ENCODE data around the gene PACSIN2.
A peak's percentile ranks its signal among the peaks of the same experiment; 100 is the strongest.
"Not testable (repeated sequence)": the region's sequence is repeated elsewhere in the genome, so short reads cannot be mapped to it uniquely, and the experiment has no call there.

The PACSIN2 gene, protein sequence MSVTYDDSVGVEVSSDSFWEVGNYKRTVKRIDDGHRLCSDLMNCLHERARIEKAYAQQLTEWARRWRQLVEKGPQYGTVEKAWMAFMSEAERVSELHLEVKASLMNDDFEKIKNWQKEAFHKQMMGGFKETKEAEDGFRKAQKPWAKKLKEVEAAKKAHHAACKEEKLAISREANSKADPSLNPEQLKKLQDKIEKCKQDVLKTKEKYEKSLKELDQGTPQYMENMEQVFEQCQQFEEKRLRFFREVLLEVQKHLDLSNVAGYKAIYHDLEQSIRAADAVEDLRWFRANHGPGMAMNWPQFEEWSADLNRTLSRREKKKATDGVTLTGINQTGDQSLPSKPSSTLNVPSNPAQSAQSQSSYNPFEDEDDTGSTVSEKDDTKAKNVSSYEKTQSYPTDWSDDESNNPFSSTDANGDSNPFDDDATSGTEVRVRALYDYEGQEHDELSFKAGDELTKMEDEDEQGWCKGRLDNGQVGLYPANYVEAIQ

DNA sequence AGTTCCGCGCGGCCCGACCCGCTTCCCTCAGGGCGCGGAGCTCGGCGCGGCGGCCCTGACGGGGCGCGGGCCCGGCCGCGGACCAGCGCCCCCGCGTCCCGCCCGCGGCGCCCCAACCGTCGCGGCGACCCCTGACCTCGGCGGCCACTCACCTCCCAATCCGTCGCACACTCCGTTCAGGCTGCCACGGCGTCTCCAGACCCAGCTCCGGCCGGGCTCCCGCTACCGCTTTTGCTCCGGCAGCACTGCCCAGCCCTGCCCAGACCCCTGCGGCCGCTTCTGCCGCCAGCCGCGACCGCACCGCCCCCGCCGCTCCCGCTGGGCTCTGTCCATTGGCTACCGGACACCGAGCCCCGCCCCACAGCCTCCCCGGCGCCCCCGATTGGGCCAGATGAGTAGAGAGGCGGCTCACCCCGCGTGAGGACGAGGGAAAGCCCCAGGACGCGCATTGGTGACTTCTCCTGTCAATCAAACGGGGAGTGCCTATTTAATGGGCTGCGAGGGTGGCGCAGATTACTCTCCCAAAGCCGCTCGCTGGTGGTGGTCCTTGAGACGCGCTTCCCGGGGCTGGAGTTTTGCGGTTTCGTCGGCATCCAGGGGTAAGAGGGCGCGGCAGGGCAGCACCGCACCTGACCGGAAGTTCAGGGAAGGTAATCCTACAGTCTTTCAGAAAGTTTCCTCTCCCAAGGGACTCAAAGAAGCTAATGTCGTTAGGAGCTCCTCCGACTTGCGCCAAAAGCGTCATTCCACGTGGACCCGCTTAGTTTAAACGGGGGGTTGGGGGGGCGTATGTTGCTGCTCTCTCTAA lies at the start of gene PACSIN2:
Gene PACSIN2 (minus strand): TSS at position 281 of the 808 bp plus-strand sequence. CDS start 103,069 bp downstream, outside the sequence.
- DNase-seq, result peak; percentile 98
- in situ Hi-C loops (cut with MboI; ENCODE audit: low pct_unique_long_range_greater_than_20kb, low sequenced_read_pairs), result no loop called here

DNA sequence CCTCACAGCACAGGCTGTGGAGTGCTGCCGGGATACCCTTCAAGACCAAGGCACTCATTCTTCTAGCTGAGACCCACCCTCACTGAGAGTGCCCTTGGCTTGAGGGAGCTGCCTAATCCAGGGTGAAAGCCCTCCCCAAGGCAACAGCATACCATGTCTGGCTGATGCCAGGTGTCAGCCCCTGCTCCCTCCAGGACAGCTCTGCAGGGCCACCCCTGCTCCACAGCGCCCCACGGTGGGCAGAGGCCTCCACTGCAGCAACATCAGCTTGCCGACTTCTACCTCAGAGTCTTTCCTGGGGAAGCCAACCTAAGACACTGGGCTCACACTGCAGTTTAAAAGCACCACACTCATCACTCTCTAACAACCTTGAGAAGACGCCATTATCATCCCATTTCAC lies 45.2 kb upstream of the PACSIN2 start:
- in situ Hi-C loops (cut with MboI; ENCODE audit: low pct_unique_long_range_greater_than_20kb, low sequenced_read_pairs), result no loop called here
- peak; percentile 63 for DNase-seq

DNA sequence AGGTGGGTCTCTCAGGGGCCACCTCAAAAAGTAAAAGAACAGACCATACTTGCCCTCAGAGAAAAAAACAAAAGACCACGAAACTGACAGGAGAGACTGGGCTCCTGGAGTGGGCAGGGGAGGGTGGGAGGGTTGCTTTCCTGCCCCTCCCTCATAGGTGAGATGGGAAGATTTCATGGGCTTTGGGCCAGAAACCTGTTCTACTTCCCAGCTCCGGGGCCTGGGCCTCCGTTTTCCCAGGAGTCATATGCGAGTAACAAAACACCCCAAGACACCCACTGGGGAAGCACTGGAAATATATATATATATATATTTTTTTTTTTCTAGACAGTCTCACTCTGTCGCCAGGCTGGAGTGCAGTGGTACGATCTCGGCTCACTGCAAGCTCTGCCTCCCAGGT lies 42.7 kb upstream of the PACSIN2 start:
- in situ Hi-C loops (cut with MboI; ENCODE audit: low pct_unique_long_range_greater_than_20kb, low sequenced_read_pairs), result no loop called here
- no peak for DNase-seq

DNA sequence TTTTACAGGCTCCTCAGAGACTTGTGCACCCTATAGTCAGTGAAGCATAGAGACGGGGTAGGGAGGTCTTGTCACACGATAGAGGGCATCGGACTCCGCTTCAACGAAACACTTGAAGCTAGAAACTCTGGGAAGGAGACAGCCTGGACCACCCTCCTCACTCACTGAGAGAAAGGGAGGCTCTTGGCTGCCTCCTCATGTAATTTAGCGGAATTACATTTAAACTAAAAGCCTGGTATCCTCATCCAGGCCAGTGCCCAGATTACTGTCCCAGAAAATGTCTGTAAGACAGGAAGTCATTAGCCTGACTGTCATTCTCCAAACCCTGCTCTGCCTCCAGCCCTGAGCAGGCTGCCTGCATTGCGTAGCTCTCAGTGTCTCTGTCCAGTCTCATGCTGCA lies 38.2 kb upstream of the PACSIN2 start:
- DNase-seq, result peak; percentile 51
- in situ Hi-C loops (cut with MboI; ENCODE audit: low pct_unique_long_range_greater_than_20kb, low sequenced_read_pairs), result no loop called here

DNA sequence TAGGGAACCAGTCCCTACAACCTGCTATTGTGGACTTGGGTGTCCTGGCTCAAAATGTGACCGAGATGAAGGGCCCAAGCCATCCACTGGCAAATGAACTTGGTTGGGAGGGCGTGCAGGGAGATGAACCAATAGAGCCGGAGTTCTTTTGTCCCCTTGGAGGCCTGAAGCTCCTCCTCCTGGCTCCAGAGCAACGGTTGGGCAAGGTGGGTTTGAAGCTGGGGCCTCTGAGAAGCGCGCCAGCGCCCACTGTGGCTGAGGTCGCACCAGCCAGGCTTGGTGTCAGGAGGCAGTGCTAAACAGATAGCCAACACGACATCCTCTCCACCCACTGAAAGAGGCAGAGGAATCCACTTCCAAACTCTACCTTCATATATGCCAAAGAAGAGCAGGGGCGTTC lies 36.0 kb upstream of the PACSIN2 start:
- in situ Hi-C loops (cut with MboI; ENCODE audit: low pct_unique_long_range_greater_than_20kb, low sequenced_read_pairs), result no loop called here
- no peak for DNase-seq

DNA sequence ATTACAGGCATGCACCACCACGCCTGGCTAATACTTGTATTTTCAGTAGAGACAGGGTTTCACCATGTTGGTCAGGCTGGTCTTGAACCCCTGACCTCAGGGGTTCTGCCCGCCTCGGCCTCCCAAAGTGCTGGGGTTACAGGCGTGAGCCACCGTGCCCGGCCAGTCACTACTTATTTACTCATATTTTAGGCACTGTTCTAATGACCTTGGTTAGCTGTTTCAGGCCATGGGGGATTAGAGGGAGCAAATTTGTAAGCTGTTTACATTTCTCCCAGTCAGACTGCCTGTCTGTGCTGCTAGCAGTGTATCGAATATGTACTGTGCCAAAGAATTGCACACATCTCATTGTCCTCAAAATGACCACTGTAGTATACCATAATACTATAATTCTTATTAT lies 32.7 kb upstream of the PACSIN2 start:
- in situ Hi-C loops (cut with MboI; ENCODE audit: low pct_unique_long_range_greater_than_20kb, low sequenced_read_pairs), result no loop called here

DNA sequence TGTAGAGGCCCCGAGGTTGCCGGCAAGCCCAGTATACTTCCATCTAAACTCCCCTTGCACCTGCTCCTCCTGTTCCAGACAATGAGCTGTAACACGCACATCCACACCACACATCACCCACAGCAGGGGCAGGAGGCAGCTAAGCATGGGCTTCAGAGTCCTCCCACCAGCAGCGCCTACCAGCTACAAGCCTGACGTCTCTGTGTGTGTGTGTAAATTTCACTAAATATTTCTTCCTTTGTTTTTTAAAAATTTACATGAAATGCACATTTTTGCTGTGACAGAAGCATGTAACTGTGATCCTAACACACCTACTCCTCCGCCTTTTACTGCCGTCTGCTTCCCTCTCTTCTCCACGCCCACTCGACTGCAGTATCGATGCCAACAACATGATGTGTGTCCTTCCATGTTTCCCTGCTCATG lies 29.4 kb upstream of the PACSIN2 start:
- in situ Hi-C loops (cut with MboI; ENCODE audit: low pct_unique_long_range_greater_than_20kb, low sequenced_read_pairs), result no loop called here
- no peak for DNase-seq

More for the DNA sequence above, 32.7 kb upstream of the PACSIN2 start:
- DNase-seq, result no peak

DNA sequence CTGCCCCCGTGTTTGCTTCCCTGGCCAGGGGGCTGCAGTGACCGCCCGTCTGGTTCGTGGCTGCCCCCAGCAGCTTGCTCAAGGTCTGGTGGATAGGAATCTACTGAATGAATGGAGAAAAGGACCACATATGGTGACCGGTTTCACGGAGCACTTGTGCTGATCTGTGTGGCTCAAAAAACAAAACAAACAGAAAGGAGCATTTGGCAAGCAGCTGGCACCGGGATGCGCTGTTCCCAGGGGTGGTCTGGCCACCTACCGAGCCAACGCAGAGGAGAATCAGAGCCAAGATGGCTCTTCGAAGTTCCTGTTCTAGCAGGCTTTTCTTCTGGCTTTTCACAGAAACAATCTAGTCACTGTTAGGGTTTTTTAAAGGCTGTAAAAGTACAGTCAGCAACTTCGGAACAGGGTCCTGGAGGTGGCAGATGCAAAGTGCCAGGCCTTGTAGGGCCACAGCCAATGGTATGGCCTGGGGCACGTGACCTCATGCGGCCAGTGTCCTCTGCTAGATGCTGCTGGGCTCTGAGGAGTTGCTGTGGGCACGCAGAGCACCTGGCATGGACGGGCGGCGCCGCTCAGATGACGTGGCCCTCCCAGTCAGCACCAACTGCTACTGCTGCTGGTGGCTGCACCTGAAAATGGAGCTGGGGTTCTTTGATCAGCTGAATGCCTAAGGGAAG lies 27.3 kb upstream of the PACSIN2 start:
- in situ Hi-C loops (cut with MboI; ENCODE audit: low pct_unique_long_range_greater_than_20kb, low sequenced_read_pairs), result no loop called here
- DNase-seq, result no peak

DNA sequence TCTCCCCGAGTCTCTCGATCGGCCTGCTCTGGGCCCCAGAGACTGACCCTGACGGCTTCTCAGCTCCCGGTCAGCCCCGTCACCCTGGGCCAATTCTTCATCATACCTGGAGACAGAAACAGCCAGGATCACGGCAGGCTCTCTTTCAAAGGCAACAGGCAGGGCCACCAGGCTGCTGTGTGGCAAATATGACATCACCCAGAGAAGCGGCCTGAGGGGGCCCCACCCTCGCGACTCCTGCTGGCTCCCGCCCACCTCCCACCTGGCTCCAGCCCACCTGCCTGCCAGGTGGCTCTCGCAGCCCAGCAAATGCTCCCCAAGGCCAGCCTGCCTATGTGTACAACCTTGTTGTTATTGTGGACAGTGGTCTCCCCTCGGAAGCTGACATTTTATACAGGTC lies 24.9 kb upstream of the PACSIN2 start:
- no peak for DNase-seq
- in situ Hi-C loops (cut with MboI; ENCODE audit: low pct_unique_long_range_greater_than_20kb, low sequenced_read_pairs), result no loop called here

DNA sequence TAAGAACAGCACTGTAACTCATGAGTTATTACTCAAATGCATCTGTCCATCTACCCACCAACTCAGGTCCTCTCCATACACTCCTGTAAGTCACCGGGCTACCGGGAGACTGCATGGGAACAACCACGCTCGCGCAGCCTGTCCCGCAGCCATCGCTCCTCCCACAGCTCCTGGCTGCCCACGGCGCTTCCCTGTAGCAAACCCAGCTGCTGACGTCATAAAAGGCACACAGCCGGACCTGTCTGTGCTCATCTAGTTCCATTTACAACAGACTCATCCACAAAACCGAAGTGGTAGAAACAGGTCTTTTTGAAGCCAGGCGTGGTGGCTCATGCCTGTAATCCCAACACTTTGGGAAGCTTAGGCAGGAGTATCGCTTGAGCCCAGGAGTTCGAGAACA lies 23.4 kb upstream of the PACSIN2 start:
- DNase-seq, result no peak
- in situ Hi-C loops (cut with MboI; ENCODE audit: low pct_unique_long_range_greater_than_20kb, low sequenced_read_pairs), result no loop called here

DNA sequence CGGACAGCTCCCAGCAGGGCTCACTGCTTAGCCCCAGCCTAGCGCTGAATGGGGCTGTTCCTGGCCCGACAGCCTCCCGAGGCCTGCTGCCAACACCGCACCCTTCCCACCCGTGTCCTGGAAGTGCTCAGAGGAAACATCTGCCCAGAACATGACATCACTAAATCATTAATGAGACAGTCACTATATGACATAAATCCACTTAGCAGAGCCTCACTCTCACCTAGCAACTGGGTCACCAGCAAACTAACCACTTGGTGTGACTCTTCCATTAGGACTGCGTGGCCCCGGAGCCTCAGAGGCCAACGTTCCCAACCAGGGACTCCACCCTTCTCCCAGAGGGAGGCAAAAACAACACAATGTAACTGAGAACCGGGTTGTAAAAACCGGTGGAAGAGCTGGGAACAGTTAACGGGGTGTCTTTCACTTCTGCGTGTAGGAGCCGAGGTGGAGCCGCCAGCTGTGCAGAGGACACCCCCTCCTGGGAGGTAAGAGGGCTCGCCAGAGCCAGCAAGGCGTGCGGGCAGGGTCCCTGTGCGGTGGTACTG lies 21.4 kb upstream of the PACSIN2 start:
- in situ Hi-C loops (cut with MboI; ENCODE audit: low pct_unique_long_range_greater_than_20kb, low sequenced_read_pairs), result no loop called here
- DNase-seq, result no peak

DNA sequence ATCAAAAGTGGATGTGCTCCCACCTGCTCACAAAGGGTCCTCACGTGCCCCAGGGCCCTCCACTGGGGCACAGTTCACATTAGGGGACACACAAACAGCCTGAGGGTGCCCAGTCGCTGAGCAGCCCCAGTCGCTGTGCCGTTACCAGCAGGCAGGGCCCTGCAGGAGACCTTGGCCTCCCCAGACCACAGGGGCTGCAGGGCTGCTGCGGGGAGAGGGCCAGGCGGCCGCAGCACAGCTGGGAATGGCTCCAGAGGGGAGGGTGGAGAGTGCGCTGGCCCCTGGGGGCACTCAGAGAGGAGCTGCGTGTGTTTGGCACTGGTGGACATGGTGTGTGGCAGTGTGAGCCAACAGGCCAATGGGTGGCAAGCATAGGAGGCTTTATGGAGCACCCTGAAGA lies 20.3 kb upstream of the PACSIN2 start:
- in situ Hi-C loops (cut with MboI; ENCODE audit: low pct_unique_long_range_greater_than_20kb, low sequenced_read_pairs), result no loop called here

DNA sequence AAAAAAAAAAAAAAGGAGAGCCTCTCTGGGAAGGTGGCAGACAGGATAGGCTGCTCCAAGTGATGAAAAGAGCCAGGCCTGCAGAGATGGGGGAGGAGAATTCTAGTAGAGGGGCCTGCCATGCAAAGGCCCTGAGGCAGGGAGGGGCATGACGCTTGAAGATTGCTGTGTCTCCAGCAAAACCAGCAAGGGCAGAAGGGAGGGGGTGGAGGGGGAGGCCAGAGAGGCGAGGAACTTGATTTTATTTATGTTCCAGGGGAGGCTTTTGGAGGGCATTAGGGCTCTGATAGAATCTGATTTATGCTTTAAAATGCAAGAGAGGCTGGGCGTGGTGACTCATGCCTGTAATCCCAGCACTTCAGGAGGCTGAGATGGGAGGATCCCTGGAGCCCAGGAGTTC lies 16.7 kb upstream of the PACSIN2 start:
- in situ Hi-C loops (cut with MboI; ENCODE audit: low pct_unique_long_range_greater_than_20kb, low sequenced_read_pairs), result no loop called here

More for the DNA sequence above, 20.3 kb upstream of the PACSIN2 start:
- no peak for DNase-seq

DNA sequence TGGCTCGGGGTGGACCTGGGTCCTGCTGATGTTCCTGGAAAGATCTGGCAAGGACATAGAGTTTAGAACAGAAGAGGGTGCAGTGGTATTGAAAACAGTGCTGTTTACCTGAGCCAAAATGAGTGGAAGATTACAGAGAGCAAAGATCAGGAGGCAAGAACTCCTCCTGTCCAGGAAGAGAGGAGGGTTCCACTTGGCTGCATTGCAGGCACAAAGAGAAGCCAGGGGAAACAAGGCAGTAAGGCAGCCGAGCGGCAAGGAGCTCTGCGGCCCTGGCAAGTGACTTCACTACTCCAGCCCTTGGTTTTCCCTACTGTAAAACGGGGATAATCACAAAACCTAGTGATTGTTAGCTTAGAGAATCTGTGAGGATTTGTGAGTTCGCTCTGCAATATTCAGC lies 3.7 kb upstream of the PACSIN2 start:
- in situ Hi-C loops (cut with MboI; ENCODE audit: low pct_unique_long_range_greater_than_20kb, low sequenced_read_pairs), result no loop called here
- no peak for DNase-seq

More for the DNA sequence above, 16.7 kb upstream of the PACSIN2 start:
- DNase-seq, result no peak

DNA sequence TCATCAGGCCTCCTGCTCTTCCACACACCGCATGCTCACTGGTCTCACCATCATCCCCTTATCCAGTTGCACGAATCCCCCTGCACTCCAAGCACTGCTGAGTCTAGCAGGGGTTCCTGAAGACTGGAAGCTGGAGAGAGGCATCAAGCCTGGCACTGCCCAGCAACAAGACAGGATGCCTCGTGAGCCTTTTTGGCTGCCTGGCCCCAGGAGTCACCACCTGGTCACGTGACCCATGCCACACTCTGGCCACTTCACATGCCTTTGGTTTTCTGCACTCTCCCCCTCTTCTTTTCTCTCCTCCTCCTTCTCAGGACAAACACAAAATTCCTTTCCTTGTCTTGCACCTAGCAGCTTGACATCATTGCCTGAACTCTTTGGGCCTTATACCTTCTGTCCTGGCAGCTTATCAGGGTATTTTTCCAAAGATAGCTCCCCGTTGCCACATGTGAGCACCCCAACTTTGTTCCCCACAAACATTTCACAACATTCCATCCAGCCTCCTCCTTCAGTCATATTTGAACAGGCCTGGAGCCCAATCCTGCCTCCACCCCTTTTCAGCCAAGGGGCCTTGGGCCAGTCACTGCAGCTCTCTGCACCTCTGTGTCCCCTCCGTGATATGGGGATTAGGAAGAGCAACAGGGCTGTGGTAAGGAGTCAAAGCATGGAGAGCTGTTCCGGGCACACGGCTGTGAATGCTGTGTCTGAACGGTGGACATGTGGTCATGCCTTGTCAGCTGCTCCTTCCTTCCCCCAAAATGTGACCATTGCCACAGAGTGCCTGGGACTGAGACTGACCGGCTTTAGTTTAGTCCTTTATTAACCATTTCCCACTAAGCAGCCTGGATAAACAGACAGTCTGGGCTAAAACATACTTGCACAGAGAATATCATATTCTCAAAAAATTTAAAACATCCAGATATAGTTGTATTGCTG lies 2.8 kb upstream of the PACSIN2 start:
- in situ Hi-C loops (cut with MboI; ENCODE audit: low pct_unique_long_range_greater_than_20kb, low sequenced_read_pairs), result no loop called here
- no peak for DNase-seq

DNA sequence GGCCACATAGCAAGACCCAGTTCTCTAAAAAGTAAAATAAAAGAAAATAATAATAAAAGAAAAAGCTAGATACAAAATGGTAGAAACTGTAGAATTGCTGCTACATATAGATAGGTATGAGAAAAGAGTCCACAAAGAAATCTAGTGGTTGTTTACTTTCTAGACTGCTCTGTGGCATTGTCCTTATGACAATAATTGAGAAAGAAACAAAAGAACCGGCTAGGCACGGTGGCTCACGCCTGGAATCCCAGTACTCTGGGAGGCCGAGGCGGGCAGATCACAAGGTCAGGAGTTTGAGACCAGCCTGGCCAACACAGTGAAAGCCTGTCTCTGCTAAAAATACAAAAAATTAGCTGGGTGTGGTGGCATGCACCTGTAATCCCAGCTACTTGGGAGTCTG lies 1.2 kb upstream of the PACSIN2 start:
- in situ Hi-C loops (cut with MboI; ENCODE audit: low pct_unique_long_range_greater_than_20kb, low sequenced_read_pairs); DNase-seq: not testable (repeated sequence)

DNA sequence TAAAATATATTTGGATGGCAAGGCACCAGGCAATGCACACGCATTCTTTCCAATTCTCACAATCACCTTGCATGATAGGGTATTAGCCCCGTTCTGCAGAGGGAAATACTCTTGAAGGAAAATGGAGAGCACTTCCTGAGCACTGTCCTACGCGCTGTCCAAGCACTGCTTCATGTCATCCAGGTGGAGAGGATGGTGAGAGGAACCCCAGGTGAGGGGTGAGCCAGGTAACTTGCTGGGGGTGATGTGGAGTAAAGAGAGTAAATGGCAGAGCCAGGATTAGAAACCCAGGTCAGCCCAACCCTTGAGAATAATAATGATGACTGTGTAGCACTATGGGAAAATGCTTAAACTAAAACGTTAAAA lies 711 bp upstream of the PACSIN2 start:
- in situ Hi-C loops (cut with MboI; ENCODE audit: low pct_unique_long_range_greater_than_20kb, low sequenced_read_pairs), result no loop called here
- no peak for DNase-seq

DNA sequence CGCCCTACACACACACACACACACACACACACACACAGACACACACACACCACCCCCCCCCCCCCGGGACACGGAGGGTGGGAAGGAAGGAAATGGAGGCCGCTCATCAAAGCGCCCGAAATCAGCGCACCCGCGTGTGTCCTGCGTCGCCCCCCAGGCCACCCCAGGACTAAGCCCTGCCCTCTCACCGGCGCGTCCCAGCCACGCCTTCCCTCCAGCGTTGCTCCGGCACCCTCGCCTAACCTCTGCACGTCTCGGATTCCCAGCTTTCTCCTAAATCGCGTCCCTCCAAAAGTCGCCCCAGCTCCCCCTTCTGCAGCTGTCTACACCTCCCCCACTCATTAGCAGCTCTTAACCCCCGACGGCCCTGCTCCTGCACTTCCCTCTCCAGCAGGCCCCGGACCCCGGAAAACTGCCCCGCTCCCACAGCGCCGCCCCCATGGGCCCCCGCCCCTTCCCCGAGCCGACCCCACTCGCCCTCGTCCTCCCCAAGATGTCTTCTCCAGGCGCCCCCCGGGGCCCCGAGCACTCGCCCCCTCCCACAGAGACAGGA lies 557 bp downstream of the PACSIN2 start:
- peak; percentile 49 for DNase-seq
- in situ Hi-C loops (cut with MboI; ENCODE audit: low pct_unique_long_range_greater_than_20kb, low sequenced_read_pairs), result no loop called here

All from KBM-7 (cell line).